Stimulated activated CD4-positive, alpha-beta T cell treated with anti-CD3 and anti-CD28 coated beads, TNF-alpha, amount 100 ng/mL, for 48 hours (primary cell): ENCODE results near the gene DECR2.
"Not testable (repeated sequence)": the region's sequence is repeated elsewhere in the genome, so short reads cannot be mapped to it uniquely, and the experiment has no call there.

Source experiments
- DNase-seq, 3 donors: peaks; one replicate each; pipeline ENCODE4 v3.0.0-alpha.2; 2020; ENCODE audit warnings: low read depth in 3 of 3

Gene DECR2, protein sequence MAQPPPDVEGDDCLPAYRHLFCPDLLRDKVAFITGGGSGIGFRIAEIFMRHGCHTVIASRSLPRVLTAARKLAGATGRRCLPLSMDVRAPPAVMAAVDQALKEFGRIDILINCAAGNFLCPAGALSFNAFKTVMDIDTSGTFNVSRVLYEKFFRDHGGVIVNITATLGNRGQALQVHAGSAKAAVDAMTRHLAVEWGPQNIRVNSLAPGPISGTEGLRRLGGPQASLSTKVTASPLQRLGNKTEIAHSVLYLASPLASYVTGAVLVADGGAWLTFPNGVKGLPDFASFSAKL

DNA sequence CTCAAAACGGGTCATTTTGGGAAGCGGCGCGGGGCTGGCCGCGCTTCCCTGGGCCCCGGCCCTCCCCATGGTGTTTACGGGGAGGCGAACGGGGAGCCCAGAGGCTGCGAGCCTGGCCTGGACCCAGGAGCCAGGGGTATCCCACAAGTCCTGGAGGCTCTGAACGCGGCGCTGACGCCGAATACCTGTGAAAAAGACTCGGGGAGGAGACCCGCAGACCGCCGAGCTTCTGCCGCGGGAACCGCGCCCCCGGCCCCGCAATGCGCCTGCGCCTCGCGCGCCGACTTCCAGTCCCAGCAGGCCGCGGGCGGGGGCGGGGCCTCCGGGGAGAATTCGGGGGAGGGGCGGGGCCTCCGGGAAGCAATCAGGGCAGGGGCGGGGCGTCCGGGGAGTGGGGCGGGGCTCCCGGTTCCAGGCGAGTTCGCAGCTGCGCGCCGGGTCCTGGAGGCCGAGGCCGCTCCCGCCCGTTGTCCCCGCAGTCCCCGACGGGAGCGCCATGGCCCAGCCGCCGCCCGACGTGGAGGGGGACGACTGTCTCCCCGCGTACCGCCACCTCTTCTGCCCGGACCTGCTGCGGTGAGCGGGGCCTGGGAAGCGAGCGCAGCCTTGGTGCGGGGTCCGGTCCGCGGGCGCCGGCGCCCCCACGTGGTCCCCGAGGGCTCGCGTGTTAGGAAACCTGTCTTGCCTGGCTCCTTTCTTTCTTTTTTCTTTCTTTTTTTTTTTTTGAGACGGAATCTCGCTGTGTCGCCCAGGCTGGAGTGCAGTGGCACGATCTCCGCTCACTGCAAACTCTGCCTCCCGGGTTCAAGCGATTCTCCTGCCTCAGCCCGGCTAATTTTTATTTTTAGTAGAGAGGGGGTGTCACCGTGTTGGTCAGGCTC lies at the start of gene DECR2:
DECR2 (plus strand) TSS at position 418 of the 881 bp plus-strand sequence; CDS start at position 497, 79 bp downstream.
- peak; percentile 93 to 100 (median 99) for DNase-seq

DNA sequence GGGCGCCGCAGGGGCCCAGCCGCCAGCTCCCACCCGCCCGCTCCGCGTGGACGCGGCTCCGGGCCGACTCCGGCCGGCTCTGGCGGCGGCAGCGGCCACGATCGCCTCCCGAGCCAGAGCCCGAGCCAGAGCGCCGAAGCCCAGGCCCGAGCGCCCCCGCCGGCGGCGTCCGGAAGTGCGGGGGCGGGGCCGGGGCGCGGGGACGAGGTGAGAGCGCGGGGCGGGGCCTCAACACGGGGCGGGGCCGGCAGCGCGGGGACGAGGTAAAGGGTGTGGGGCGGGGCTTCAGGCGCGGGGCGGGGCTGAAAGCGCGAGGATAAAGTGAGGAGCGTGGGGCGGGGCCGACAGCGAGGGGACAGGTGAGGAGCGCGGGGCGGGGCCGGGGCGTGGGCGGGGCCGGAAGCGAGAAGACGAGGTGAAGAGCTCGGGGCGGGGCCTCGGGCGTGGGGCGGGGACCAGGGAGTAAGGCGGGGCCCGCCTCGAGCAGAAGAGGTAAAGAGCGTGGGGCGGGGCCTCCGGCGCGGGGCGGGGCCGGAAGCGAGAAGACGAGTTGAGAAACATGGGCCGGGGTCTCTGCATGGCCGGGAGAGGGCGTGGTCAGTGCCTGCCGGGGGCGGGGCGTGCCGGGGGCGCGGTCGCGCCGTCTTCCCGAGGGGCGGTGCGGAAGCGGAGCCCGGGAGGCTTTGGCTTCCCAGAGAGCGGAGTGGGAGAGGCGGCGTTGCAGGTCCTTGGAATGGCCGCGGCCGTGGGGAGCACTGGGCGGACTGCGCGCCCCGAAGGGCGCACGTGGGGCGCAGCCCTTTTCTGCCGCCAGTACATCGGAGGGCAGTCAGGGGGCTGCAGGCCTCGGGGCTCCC lies 48.9 kb upstream of the DECR2 start, which contains the start of gene AXIN1:
AXIN1 (minus strand) TSS at position 177 of the 857 bp plus-strand sequence. CDS start 5,698 bp downstream, outside the sequence.
- peak; percentile 100 for DNase-seq

DNA sequence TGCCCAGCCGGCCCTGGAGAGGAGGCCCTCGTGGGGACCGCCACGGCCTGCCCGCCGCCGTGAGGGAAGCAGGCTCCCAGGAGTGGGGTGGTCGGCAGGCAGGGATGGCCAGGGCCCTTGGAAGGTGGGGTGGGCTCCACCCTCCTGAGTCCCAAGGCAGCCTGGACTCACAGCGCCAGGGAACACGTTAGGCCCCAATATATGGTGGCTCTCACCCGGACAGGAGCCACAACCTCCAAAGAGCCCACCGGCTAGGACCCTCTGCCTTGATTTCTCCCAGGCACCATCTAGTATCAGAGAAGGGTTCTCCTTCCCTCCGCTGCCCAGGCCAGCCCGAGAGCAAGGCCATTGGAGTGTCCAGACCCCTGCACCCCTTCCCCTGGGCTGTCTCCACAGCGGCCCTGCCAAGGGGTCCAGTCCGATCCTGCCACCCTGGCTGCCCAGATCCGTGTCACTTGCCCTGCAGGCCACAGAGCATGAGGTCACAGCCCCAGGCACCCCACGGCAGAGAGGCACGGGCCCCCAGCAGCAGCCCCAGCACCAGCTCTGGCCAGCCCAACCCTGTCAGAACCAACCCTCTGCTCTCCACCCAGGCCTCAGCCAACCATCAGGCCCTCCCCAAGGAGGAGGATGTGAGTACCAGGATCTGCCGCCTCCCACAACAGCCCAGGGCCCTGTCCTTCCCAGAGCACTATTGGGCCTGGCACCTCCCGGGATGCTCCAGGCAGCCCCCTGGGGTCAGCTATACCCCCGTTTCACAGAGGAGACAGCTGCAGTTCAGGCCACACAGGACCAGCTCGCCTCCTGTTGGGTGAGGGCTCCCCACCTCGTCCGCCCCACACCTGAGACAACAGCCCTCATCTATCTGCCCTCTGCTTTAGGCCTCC lies 48.0 kb upstream of the DECR2 start:
- no peak for DNase-seq

DNA sequence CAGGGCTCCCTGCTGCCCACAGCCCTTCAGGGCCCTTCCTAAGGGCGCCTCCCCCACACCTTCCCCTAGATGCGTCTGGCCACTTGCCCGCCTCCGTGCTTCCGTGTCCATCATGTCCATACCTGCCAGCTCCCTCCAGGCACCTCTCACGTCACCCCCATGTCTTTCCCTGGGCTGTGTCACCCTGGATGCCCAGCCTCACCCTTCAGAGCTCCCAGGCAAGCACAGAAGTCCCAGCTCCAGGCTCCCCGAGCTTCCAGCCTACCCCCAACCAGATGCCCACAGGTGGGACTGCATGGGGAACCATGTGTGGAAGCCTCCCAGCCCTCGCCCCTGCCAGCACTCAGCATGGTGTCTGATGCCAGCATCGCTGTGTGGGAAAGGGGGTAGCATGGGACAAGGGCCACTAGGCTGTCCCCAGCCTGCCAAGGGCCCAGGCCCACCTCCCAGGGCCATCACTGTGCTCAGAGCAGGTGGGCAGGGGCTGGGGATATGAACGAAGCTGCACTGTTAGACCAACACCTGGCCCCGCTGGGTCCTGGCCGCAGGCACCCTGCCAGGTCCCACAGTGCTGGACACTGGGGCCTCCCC lies 47.3 kb upstream of the DECR2 start:
- no peak for DNase-seq

DNA sequence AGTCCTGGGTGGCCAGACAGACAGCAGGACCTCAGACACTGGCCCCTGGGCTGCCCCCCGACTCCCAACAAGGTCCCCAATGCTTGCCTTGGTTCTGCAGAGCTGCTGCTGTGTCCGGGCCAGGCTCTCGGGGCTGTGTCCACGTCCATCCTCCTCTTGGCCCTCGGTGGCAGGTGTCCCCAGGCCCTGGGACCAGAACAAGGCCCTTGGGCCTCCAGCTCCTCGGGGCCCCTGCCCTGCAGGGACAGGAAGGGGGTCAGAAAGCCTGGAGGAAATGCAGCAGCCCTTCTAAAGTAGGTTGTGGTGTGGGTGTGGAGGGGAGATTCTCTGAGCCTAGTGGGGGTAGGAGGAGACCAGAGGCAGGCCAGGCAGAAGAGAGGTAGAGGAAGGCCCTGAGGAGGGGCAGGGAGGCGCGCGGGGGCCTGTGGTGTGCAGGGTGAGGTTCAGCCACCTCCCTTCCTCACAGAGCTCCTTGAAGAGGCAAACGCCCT lies 46.7 kb upstream of the DECR2 start:
- no peak for DNase-seq

DNA sequence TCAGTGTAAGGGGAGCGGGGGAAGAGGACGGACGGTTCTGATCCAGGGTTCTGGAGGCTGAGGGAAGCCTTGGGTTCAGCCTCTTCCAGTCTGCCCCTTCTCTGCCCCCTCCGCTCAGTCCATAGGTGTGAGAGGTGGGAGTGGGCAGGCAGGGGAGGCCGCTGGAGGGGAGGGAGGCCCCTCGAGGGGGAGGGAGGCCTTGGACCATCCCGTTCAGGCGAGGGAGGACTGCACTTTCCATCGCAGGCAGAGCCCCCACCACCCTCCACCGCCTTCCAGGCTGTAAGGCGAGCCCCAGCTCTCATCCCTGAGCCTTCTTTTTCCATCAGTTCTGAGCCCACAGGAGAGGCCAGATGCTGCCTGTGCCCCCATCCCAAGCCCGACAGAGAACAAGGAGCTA lies 44.9 kb upstream of the DECR2 start:
- DNase-seq, result no peak

DNA sequence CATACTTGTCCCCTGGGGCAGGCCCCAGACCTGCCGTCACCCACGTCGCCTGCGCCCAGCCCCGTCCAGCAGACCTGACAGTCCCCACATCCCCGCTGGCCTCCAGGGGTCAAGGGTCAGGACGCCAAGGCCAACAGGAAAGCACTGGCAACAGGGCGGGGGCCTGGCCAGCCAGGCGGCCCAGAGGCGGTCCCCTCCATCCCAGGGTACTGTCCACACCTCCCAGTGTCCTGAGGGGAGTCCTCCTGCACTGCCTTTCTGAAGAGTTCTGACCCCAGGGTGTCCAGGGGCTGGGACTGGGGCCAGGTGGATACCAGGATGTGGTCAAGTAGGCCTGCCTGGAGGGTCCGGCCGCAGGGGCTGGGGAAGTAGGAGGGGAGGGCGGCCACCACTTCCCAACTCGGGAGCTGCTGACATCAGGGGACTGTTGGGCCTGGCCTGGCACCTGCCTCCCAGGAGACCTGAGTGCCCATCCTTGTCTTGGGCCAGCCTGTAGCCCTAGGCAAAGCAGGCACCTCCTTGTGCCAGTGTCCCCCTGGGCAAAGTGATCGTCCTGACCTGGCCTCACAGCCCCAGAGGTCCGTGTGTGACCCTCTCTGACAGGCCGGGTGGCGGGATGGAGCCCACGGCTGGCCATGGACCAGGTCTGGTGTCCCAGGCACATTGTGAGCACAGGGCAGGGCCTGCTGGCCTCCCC lies 42.5 kb upstream of the DECR2 start:
- no peak for DNase-seq

GRCh38 chr16:359871-360697 lies 41.6 kb upstream of the DECR2 start:
- no peak for DNase-seq

- no peak for DNase-seq
Measured at GRCh38 chr16:360698-361336, 40.9 kb upstream of the DECR2 start.

DNA sequence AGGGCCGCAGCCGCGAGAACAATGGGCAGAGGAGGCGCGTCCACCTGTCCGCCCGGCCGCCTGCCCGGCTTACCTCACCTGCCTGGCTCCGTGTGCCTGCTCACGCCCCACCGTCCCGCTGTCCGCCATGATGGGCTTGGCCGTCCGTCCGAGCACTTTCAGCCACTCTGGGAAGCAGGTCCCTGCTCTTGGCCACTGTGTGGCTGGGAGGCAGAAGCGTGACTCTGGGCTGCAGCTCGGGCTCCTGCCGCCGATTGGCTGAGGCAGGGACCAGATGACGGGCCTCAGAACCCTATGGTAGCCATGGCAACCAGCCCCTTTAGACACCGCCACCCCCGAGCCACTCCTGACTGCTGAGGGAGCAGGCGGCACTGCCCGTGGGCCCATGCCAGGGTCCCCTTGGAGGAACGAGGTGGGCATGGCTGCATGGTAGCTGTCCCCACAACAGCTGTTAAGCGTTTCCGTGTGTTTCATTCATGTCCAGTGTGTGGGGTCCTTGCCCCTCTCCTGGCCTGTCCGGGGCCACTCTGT lies 40.3 kb upstream of the DECR2 start:
- DNase-seq, result no peak

- peak; percentile 52 to 68 (median 65) for DNase-seq
Measured at GRCh38 chr16:361872-362701, 39.6 kb upstream of the DECR2 start.

DNA sequence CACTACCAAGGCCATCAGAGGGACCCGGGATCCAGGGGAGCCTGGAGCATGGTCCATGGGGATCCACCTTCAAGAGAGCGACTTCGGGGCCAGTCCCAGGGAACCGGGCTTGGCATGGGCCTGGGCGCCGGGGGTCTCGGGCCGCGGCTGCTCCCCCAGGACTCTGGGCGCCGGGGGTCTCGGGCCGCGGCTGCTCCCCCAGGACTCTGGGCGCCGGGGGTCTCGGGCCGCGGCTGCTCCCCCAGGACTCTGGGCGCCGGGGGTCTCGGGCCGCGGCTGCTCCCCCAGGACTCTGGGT lies 39.0 kb upstream of the DECR2 start:
- DNase-seq, result not testable (repeated sequence)

- DNase-seq, result no peak
Measured at GRCh38 chr16:363110-363765, 38.4 kb upstream of the DECR2 start.

DNA sequence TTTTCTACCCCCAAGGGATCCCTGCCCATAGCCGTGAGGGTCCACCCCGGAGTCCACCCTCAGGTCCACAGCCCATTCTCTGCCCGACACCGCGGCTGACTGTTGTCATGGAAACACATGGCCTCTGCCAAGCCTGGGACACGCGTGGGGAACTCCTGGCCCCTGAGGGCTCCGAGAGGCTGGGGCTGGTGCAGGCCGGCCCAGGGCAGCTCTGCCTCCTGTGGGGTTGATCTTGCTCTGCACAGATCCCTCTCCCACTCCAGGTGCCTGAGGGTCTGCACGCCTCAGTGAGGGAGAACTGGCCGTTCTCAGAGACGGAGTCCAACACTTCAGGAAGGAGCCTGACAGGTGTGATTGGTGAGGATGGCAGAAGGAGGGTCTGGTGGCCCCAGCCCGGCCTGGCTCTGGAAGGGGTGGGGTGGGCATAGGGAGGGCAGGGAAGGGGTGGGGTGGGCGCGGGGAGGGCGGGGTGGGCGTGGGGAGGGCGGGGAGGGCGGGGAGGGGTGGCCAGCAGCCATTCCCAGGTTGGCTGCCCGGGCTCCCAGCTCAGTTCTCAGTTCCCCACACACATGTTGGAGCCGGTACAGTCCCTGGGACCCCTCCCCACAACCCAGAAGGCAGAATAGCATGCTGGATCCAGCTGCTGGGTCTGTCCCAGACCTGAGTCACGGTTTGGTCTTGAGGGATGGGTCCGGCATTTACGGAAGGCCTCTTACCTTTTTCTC lies 37.8 kb upstream of the DECR2 start:
- DNase-seq, result no peak

DNA sequence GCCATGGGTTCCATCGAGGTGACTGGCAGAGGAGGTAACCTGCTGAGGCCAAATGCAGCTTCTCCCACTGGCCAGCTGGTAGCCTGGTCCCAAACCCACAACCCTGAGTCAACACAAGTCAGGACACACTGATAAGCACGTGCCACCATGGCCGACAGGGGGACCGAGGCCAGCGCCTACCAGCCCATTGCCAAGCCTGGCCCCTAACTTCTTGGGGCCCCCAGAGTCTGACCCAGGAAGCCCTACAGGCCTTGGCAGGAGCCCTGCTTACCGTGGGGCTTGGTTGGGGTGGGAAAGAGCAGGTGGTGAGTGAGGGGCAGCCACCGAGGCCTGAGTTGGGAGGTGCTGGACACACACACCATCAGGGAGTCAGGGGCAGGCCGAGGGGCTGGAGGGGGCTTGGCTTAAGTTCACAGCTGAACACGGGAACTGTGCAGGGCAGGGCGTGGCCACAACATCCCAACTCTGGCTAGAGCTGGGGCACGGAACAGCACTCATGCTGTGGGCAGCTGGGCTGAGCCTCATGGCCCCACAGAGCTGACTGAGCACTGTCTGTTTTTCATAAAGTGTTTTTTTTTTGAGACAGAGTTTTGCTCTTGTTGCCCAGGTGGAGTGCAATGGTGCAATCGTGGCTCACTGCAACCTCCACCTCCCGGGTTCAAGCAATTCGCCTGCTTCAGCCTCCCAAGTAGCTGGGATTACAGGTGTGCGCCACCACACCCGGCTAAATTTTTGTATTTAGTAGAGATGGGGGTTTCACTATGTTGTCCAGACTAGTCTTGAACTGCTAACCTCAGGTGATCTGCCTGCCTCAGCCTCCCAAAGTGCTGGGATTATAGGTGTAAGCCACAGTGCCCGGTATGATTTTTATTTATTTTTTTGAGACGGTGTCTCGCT lies 36.8 kb upstream of the DECR2 start:
- no peak for DNase-seq
